ENCODE results near the gene DTNBP1.

The DTNBP1 gene

DNA sequence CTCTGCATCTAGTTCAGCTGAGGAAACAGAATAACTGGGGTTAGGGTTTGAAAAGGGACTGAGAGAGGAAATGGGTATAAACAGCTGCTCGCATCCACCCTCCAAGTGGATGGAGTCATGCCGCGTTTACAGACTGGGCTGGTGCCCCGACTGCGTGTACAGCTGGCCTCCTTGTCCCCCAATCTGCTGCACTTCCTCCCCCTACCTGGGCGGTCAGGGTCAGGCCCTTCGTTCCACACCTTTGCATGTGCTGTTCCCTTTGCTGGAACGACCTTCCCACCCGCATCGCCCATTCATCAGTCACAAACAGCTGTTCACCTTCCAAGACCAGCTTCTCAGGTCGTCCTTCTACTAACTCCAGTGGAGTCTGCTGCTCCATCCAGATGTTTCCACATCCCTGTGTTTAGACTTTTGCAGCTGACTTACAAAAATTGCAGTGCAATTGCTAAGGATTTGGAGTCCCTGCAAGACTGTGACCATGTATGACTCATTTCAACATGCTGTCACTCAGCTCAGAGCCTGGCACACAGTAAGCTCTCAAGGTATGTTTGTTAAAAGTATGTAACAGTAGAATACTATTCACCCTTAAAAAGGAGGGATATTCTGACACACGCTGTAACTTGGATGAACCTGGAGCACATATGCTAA, 129.3 kb downstream of the DTNBP1 start:
- no peak for DNase-seq (ENCODE audit: low read depth)

DNA sequence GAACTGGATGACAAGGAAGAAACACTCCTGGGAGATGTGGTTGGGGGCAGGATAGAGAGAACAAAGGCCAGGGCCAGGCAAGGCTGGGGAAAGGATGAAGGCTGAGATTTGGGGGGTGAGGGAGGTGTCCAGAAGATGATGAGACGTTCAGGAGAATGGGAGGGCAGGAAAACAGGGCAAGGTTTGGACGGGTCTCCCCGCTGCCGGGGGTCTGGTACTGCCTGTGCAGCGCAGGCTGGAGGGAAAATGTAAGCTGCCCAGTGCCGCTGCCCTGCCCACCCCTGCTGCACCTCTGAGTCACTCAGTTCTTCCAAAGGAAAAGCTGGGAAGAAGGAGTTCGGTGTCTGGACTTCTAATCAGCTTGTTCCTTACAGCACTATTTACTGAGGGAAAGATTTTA, 130.9 kb downstream of the DTNBP1 start:
- no peak for DNase-seq (ENCODE audit: low read depth)

DNA sequence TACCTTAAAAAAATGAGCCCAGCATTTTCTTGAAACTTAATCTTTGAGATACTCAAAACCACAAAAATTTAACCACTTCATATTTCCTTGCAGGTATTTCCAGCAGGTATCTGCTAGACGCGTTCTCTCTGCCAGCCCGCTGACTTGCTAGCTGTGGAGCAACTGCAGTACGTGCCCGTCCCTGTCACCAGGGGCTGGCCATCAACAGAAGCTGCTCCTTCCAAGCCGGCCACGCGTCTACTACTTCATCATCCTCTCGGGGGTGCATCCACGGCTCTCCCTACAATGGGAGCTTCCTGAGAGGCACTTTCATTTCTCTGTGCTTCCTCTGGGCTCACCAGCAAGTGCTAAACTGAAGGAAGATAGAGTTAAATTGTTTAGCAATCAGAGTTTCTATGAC, 132.4 kb downstream of the DTNBP1 start:
- no peak for DNase-seq (ENCODE audit: low read depth)

- DNase-seq (ENCODE audit: low read depth): no peak
These were observed 134.0 kb downstream of the DTNBP1 start for GRCh38 chr6:15528870-15529269.

- no peak for DNase-seq (ENCODE audit: low read depth)
These were observed 134.8 kb downstream of the DTNBP1 start for GRCh38 chr6:15527838-15528617.

DNA sequence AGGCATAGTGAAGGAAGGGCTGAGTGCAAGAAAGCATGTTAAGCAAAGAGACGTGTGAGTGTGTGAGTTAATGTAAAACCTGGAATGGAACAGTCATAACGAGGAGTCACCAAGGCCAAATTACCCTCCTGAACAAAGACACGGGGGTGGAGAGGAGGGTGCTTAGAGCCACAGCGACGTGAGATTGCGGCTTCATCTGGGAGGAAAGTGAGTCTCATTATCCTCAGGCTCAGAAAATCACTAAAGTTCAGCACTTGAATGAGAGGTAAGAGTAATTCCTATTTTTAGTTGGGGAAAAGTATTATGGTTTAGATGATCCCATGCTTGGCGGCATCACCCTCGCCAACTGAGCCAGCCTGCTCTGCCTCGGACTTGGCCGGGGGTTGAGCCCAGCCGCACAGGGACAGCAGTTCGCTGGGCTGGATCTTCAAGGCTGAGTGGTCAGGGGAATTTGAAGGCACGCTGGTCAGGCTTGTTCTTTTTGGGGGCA, 136.6 kb downstream of the DTNBP1 start:
- no peak for DNase-seq (ENCODE audit: low read depth)

DNA sequence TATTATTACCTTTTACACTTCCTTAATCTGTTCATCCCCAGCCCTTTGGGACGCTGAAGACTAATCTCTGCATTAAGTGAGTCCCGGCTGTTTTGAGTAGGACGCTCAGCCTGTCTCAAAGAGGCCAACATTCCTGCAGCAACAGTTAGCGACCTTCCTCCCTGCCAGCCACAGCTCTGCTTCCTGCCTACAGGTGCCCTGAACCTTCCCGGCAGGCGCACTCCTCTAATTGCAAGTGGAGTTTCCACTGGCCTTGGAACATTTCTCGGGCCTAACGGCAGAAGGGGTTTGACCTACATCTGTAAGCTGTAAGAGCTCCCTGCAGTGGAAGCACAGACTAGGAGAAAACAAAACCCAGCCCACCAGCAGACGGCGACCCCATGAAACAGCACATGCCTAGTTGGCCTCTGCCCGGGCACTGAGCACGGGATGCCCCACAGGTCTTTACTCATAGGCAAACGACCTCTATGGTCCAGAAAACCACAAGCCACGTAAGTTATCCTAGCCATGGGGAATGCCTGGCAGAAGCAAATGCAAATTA, 137.9 kb downstream of the DTNBP1 start:
- no peak for DNase-seq (ENCODE audit: low read depth)

DNA sequence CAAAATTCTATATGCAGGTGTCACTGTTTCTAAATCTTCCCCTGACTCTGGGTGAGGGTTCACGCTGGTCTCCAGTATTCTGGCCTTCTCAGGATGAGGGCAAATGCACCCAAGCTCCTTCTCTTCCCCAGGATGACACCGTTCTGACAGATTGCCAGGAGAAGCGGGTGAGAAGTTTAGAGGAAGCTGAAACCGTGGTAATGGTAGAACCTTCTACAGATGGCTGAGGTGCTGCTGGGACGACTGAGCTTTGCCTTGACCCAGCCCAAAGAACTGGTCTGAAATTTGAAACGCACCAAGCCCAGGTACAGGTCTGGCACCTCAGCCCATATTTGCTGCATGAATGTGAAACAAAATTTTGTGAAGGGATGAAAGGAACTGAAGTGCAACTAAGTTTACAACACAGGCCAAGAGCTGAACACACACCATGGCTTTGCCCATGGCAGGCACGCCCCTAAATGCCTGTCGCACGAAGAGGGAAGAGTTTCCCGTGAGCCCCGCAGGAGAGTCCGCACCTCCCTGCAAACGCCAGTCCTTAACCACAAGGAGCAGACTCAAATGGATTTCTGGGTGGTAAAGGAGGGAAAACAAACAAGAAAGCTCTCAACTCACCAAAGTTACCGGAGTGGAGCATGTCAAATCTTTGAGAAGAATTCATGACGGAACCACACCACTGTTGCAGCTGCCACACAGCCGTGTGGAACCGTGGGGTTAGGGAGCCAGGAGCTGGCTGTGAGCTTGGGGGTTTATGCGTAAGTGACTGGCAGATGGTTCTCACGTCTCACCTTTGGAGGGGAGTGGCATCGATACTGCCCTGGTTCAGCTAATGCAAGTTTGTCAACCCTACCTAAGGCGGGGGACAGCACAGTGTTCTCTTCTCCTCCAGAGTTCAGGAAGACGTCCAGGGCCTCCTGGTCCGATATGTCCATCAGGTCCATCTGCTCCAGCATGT, 138.9 kb downstream of the DTNBP1 start:
- no peak for DNase-seq (ENCODE audit: low read depth)

DNA sequence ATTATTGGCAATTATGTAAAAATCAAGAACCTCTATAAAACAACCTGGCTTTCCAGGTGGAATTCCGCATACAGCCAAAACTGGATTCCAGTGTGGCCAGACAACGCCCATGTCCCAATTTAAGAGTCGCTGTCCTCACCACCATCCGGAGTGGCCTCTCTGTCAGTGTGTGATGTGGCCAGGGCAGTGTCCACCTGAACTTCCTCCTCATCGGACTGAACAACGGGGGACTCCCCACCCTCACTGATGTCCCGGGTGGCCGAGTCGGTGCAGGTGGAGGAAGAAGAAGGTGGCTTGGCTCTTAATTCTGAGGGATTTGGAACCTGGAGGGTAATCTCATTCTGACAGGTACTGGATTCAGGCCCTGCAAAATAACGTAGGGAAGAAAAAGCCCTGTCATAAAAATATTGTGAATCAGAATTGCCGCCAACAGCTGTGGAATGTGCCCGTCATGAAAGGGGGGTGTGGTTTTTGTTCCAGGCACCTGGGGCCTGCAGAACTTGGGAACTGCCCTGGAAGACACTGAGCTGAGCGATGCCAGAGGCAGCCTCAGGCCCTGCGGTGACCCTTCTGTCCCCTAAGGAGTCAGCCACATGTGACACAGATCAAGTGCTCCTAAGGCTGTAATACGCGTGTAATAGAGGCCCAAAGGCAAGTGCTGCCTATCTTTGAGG, 139.8 kb downstream of the DTNBP1 start:
- no peak for DNase-seq (ENCODE audit: low read depth)

DNA sequence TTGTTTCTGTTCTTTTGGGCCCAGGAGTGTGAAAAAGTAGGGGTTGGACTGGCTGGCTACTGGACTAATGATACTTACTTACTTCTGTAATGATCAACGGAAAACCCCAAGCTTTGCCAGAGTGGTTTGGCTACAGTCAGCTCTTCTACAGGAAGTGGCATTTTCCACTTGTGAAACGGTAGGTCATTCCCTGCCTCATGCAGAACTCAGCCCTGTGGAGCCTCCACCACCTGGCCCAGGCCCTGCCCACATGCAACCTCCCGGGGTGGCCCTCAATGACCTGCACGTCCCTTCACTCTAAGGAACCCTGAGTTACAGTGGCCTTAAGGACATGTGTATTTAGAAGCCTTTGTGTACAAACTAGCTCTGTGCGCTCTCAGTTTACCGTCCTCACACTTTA, 140.4 kb downstream of the DTNBP1 start:
- DNase-seq (ENCODE audit: low read depth): no peak

DNA sequence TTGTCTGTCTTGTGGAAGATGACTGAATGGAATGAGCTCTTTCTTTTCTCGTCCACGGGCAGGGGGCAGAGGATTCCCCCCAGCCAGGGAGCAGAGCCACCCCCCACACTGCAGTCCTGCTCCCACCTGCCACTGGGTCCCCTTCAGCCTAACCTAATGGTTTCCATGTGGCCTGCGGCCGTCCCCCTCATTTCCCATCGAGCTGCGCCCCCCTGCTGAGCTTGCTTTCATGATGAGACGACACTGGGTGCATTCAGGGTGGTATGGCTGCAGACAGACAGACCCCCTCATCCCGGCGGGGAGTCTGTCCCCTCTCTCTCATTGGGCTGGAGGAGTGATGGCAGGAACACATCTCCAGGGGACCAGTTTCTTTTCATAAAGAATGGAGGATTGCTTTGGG, 140.8 kb downstream of the DTNBP1 start:
- no peak for DNase-seq (ENCODE audit: low read depth)

GRCh38 chr6:15521582-15521981, 141.2 kb downstream of the DTNBP1 start:
- no peak for DNase-seq (ENCODE audit: low read depth)

GRCh38 chr6:15520626-15521203, 142.1 kb downstream of the DTNBP1 start:
- no peak for DNase-seq (ENCODE audit: low read depth)

DNA sequence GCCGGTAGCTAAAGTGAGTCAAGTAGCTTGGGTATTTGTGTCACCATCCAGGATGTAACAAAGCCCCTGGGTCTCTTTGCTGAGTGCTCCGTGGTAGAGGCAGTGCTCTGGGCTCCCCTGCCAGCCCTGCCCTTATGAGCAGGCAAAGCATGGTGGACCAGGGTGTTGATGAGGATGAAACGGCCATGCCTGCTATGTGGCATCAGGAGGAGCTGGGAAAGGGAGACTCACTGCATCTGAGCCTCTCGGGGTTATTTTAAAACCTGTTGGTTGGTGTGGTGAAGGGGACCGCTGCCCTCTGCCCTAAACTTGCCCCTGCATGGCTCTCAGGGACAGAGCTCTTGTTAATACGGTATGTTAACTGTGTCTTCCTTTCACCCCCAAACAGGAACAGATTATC, 143.1 kb downstream of the DTNBP1 start:
- DNase-seq (ENCODE audit: low read depth): no peak

- no peak for DNase-seq (ENCODE audit: low read depth)
These were observed 143.9 kb downstream of the DTNBP1 start for GRCh38 chr6:15518878-15519277.

DNA sequence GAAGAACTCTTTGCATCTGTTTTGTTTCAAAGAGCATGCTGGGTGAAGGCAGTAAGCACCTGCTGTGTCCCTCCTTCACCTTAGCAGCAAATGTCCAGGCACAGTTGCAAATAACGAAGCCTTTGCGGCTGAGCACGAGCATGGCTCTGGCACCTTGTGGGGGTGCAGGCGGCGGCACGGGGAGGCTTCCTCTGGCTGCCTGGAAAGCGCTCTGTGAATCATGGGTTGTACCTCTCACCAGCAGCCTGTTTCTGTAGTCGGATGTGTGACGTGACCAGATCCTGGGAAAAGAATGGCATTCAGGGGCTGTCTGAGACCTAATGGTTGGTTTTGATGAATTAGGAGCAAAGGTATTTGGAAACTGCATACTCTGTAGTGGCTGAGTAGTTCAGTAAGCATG, 144.8 kb downstream of the DTNBP1 start:
- no peak for DNase-seq (ENCODE audit: low read depth)

GRCh38 chr6:15517600-15517999, 145.2 kb downstream of the DTNBP1 start:
- no peak for DNase-seq (ENCODE audit: low read depth)

DNA sequence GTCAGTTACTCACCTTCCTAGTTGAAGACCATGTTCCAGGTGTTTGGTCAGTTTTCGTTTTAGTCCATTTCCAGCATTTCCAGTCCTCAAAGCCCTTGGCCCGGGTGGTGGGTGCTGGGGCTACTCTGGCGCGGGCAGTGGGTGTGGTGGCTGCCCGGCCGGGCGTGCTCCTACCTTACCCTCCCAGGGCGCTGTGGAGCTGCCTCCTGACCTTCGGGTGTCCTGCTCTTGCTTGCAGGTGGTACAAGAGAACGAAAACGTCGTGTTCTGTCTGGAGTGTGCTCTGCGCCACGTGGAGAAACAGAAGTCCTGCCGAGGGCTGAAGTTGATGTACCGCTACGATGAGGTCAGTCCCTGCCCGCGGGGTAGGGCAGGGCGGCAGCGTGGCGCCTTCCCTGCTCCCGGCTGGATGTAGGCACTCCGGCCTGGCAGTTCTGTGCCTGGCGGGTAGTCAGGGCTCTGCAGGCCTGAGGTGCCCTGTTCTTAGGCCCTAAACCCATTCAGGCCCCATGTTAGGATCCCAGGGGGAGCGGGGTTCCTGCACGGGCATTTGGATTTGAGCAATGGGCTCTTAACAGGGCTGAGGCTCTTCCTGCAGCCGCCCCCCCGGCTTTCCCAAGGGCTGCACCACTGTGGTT, 145.8 kb downstream of the DTNBP1 start:
- DNase-seq (ENCODE audit: low read depth): no peak

GRCh38 chr6:15516378-15516777, 146.4 kb downstream of the DTNBP1 start:
- DNase-seq (ENCODE audit: low read depth): no peak

GRCh38 chr6:15515660-15516375, 147.0 kb downstream of the DTNBP1 start:
- DNase-seq (ENCODE audit: low read depth): no peak
